Smooth muscle cell of the umbilical artery (primary cell): ENCODE data around the gene SLN. TPM values are rescaled to one million over a fixed set of nuclear protein-coding genes. Genes with fewer than 3 reads are reported as not detected.

Experiments
- total RNA-seq: library from RNA; depleted of rRNA; stranded (reverse); fragments of >200 nt; gene quantifications from 2 replicates; pipeline ENCODE4 v1.2.3, GENCODE V29; 2014

Gene SLN
- total RNA-seq, result not detected in 2 replicates

DNA sequence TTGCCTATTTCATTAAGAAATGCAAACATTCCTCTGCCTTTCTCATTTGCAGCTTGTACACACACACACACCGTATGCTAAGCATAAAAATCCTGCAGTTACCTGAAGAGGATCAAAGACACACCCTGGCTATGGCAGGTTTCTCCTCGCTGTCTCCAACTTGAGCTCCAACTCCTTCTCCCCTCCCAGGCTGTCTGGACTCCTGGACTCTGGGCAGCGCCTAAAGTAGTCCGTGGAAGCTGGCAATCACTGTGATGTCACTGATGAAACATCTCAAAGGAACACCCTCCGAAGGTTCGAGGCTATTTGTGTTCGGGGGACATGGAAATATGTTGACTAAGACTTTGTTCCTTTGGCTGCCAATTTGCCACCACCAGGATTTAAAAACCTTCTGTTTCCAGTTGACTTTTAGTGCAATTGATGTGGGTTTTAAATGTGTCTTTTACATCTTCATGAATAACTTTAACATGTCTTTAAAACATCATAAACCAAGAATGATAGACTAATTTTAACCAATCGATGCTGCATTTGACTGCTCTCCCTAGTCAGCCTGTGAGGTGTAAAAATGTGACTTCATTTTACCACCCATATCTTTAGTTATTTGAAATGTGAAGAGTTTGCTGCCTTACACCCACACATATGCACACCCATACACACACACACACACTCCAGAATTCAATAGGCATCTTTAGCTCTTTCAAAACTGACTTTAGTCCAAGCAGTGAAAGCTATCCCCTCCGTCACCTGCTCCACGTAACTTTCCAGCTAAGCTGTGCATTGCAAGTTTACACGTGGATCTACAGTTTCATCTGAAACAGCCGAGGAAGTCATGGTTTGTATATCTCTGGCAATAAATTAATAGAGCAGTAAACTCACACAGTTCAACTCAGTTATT, at the start of gene SLN:
Gene SLN (minus strand): TSS at position 196 of the 895 bp plus-strand sequence.

Other genes starting within 250 kb of the SLN start
- 10.7 and 13.6 TPM in 2 replicates for gene ALKBH8, start 146.3 kb downstream of the SLN start, total RNA-seq
- gene ELMOD1, start 120.9 kb downstream of the SLN start, total RNA-seq, result 2.1 and 2.8 TPM in 2 replicates
- 13.4 and 27.4 TPM in 2 replicates for gene SLC35F2, start 146.7 kb upstream of the SLN start, total RNA-seq
- gene RAB39A, start 216.4 kb upstream of the SLN start, total RNA-seq, result not detected in 2 replicates